ENCODE results near the gene MAST2. TPM values are rescaled to one million over a fixed set of nuclear protein-coding genes. Genes with fewer than 3 reads are reported as not detected.

Gene MAST2
- total RNA-seq, 1 donor from 2014 or later, result 33.4 TPM

DNA sequence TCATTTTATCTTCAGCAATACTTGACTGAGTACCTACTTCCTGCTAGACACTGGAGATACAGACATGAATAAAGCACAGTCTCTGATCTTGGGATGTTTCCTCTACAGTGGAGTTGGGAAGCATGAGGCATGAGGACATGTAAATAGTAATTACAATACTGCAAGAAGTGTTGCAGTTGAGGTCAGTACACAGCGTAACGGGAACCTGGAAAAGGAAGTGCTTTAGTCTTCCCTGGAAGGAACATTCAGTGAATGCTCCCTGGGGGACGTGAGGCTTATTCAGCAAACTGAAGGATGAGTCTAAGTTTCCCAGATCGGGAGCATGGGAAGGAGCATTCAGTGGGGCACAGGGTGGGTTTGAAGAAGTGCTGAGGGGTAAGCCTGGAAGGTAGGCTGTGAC is 216.6 kb downstream of the MAST2 start:
- Mint-ChIP-seq H3K36me3 (ENCODE audit: low read depth) (peaks cover 12% of the 10 kb centered on the region), H3K27ac (no peak overlapping the region)
- no peak for DNase-seq (ENCODE audit: low spot score)

DNA sequence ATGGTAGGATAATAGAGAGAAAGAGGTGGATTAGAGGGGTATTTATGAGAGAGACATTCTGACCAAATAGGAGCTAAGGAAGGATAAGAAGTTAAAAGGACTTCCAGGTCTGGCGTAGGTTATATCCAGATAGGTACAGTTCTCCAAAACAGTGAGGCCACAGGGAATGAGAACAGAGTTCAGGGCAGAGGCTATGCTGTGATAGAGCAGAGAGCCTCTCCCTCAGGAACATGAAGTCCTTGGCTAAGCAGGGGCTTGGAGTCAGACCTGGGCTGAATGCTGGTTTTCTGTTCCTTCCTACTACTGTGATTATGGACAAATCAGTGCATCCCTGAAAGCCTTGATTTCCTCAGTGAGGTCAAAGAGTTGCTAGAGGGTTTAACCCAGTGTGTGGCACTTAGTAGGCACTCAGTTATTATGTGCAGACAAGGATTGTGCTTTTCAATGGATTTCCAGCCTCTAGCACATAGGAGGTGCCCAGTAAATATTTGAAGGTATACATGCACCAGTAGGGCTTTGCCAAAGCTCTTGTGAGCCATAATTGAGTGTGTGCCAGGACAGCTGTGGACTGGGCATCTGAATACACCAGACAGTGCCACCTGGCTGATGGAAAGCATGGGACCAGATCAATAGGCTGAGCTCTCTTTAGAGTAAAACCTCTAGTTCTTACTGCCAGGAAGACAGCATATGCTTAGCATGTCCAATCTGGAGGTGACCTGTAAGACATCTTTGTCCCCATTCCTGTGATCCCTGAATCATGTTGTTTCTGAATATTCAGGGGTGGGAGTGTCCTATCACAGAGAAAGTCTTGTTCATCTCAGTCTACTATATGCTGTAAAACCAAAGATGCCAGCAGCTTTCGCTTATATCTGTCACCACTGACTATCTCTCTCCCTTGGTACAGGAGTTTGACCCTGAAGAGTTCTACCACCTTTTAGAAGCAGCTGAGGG is 217.9 kb downstream of the MAST2 start:
- Mint-ChIP-seq H3K27me3 (ENCODE audit: low read depth) (no peaks in the 10 kb centered on the region), H3K4me3 (ENCODE audit: low read depth) (no peak overlapping the region), H3K4me1 (ENCODE audit: low read depth) (no peaks in the 10 kb centered on the region), H3K27ac (no peak overlapping the region), H3K36me3 (ENCODE audit: low read depth) (peaks cover 9% of the 10 kb centered on the region), H3K9me3 (no peaks in the 10 kb centered on the region)
- intact Hi-C loops (cut with micrococcal nuclease), result no loop called here
- no peak for DNase-seq (ENCODE audit: low spot score)

More for the DNA sequence above, 216.6 kb downstream of the MAST2 start:
- Mint-ChIP-seq H3K27me3 (ENCODE audit: low read depth) (no peaks in the 10 kb centered on the region), H3K9me3 (no peaks in the 10 kb centered on the region), H3K4me1 (ENCODE audit: low read depth) (no peaks in the 10 kb centered on the region), H3K4me3 (ENCODE audit: low read depth) (no peak overlapping the region)
- intact Hi-C loops (cut with micrococcal nuclease), result no loop called here

DNA sequence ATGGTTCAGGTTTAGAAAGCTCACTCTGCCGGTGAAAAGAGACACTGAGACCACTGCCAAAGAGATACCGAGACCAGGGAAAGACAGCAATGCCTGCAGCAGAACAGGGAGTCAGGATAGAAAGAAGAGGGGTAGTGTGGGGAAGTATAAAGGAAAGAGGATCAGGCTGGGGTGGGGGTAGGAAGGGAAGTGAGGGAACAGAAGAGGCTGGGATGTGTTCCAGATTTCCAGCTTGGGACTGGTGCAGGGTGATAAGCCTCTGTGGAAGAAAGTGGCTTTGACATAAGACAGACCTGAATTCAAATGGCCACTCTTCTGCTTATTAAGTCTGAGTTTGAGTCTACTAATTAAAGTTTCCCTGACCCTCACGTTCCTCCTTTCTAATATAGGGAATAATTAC is 223.1 kb downstream of the MAST2 start:
- Mint-ChIP-seq H3K4me1 (ENCODE audit: low read depth) (no peaks in the 10 kb centered on the region), H3K36me3 (ENCODE audit: low read depth) (peaks cover 15% of the 10 kb centered on the region), H3K27me3 (ENCODE audit: low read depth) (no peaks in the 10 kb centered on the region), H3K27ac (no peak overlapping the region), H3K9me3 (no peaks in the 10 kb centered on the region), H3K4me3 (ENCODE audit: low read depth) (no peak overlapping the region)
- intact Hi-C loops (cut with micrococcal nuclease), result no loop called here
- DNase-seq (ENCODE audit: low spot score), result no peak

DNA sequence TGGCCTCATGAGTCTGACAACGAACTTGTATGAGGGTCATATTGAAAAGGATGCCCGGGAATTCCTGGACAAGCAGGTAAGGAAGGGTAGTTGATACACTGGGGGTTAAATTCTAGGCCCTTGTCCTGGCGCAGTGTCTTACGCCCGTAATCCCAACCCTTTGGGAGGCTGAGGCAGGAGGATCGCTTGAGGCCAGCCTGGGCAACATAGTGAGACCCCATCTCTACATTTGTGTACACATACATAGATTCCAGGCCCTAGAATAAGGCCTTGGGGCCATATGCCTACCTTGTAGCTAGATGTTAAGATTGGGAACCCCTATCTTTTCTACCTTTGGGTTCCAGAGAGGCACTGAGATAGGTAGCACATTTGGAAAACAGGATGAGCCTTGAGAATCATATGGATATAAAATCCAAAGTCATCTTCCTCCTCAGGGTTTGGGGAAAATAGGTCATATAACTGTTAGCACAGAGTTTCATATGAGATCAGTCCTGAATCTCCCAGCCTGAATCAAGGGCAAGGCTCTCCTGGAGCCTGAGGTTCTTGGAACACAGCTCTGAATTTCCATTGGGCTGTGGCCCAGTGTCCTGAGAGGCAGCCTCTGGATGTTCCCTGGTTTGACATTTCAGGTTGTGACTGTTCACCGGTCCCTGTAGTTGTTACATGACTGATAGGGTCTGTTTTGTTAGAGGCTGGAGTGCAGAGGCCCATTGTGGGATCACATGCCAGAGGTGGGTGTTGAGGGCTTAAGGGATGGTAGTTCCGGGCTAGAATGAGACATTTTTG is 224.6 kb downstream of the MAST2 start:
- no peak overlapping the region for H3K4me3 Mint-ChIP-seq (ENCODE audit: low read depth)
- intact Hi-C loops (cut with micrococcal nuclease), result no loop called here
- peaks cover 15% of the 10 kb centered on the region for H3K36me3 Mint-ChIP-seq (ENCODE audit: low read depth)
- H3K9me3 Mint-ChIP-seq, result no peaks in the 10 kb centered on the region
- no peak overlapping the region for H3K27ac Mint-ChIP-seq
- no peak for DNase-seq (ENCODE audit: low spot score)
- no peaks in the 10 kb centered on the region for H3K4me1 Mint-ChIP-seq (ENCODE audit: low read depth)
- no peaks in the 10 kb centered on the region for H3K27me3 Mint-ChIP-seq (ENCODE audit: low read depth)

DNA sequence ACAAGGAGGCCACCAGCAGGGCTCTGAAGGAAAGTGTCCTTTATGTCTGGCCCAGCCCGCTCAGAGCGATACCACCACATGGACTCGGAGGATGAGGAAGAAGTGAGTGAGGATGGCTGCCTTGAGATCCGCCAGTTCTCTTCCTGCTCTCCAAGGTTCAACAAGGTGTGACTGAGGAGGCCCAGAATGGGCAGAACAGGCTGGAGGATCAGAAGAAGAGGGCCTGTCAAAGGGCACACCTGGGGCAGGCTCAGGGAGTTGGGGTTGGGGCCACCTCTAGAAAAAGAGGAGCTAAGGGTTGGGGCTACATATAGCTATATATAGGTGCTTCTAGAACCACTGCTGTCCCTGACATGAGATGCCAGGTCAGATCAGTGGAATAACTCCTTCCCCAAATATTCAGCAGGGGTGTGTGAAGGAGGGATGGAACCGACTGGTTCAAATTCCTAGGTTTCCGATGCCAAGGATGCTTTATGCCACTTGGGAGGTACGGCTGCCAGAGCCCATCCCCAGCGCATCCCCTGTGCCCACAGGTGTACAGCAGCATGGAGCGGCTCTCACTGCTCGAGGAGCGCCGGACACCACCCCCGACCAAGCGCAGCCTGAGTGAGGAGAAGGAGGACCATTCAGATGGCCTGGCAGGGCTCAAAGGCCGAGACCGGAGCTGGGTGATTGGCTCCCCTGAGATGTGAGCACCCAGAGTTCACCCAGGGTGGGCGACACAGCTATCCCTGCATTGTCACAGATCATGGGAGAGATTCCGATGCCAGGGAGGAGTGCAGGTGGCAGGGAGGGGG is 226.9 kb downstream of the MAST2 start:
- Mint-ChIP-seq H3K9me3 (no peaks in the 10 kb centered on the region), H3K27ac (no peak overlapping the region), H3K4me1 (ENCODE audit: low read depth) (no peaks in the 10 kb centered on the region), H3K27me3 (ENCODE audit: low read depth) (no peaks in the 10 kb centered on the region), H3K36me3 (ENCODE audit: low read depth) (peaks cover 6% of the 10 kb centered on the region), H3K4me3 (ENCODE audit: low read depth) (no peak overlapping the region)
- no peak for DNase-seq (ENCODE audit: low spot score)
- intact Hi-C loops (cut with micrococcal nuclease), result no loop called here

DNA sequence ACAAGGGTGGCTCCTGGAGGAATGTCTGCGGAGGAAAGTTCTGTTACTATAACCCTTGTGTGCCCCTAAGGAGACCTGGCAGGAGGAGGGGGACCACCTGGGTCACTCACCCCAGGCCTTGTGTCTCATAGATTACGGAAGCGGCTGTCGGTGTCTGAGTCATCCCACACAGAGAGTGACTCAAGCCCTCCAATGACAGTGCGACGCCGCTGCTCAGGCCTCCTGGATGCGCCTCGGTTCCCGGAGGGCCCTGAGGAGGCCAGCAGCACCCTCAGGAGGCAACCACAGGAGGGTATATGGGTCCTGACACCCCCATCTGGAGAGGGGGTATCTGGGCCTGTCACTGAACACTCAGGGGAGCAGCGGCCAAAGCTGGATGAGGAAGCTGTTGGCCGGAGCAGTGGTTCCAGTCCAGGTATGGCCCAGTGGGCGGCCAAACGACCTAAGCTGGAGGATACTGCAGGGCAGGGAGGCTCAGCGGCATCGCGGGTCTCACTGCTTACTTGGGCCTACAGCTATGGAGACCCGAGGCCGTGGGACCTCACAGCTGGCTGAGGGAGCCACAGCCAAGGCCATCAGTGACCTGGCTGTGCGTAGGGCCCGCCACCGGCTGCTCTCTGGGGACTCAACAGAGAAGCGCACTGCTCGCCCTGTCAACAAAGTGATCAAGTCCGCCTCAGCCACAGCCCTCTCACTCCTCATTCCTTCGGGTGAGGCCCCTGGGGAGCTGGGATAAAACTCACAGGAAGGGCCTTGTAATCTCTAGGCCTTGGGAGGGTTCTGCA is 227.7 kb downstream of the MAST2 start:
- no peak overlapping the region for H3K27ac Mint-ChIP-seq
- H3K4me1 Mint-ChIP-seq (ENCODE audit: low read depth), result no peaks in the 10 kb centered on the region
- no peaks in the 10 kb centered on the region for H3K27me3 Mint-ChIP-seq (ENCODE audit: low read depth)
- peaks cover 6% of the 10 kb centered on the region for H3K36me3 Mint-ChIP-seq (ENCODE audit: low read depth)
- no peaks in the 10 kb centered on the region for H3K9me3 Mint-ChIP-seq
- intact Hi-C loops (cut with micrococcal nuclease), result no loop called here
- DNase-seq (ENCODE audit: low spot score), result no peak
- no peak overlapping the region for H3K4me3 Mint-ChIP-seq (ENCODE audit: low read depth)

DNA sequence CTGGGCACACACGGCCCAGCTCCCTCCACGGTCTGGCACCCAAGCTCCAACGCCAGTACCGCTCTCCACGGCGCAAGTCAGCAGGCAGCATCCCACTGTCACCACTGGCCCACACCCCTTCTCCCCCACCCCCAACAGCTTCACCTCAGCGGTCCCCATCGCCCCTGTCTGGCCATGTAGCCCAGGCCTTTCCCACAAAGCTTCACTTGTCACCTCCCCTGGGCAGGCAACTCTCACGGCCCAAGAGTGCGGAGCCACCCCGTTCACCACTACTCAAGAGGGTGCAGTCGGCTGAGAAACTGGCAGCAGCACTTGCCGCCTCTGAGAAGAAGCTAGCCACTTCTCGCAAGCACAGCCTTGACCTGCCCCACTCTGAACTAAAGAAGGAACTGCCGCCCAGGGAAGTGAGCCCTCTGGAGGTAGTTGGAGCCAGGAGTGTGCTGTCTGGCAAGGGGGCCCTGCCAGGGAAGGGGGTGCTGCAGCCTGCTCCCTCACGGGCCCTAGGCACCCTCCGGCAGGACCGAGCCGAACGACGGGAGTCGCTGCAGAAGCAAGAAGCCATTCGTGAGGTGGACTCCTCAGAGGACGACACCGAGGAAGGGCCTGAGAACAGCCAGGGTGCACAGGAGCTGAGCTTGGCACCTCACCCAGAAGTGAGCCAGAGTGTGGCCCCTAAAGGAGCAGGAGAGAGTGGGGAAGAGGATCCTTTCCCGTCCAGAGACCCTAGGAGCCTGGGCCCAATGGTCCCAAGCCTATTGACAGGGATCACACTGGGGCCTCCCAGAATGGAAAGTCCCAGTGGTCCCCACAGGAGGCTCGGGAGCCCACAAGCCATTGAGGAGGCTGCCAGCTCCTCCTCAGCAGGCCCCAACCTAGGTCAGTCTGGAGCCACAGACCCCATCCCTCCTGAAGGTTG is 231.4 kb downstream of the MAST2 start:
- H3K4me3 Mint-ChIP-seq (ENCODE audit: low read depth), result no peak overlapping the region
- H3K4me1 Mint-ChIP-seq (ENCODE audit: low read depth), result no peaks in the 10 kb centered on the region
- H3K27me3 Mint-ChIP-seq (ENCODE audit: low read depth), result no peaks in the 10 kb centered on the region
- H3K36me3 Mint-ChIP-seq (ENCODE audit: low read depth), result peaks cover 2% of the 10 kb centered on the region
- no peak for DNase-seq (ENCODE audit: low spot score)
- H3K9me3 Mint-ChIP-seq, result no peaks in the 10 kb centered on the region
- intact Hi-C loops (cut with micrococcal nuclease), result no loop called here
- H3K27ac Mint-ChIP-seq, result no peak overlapping the region

DNA sequence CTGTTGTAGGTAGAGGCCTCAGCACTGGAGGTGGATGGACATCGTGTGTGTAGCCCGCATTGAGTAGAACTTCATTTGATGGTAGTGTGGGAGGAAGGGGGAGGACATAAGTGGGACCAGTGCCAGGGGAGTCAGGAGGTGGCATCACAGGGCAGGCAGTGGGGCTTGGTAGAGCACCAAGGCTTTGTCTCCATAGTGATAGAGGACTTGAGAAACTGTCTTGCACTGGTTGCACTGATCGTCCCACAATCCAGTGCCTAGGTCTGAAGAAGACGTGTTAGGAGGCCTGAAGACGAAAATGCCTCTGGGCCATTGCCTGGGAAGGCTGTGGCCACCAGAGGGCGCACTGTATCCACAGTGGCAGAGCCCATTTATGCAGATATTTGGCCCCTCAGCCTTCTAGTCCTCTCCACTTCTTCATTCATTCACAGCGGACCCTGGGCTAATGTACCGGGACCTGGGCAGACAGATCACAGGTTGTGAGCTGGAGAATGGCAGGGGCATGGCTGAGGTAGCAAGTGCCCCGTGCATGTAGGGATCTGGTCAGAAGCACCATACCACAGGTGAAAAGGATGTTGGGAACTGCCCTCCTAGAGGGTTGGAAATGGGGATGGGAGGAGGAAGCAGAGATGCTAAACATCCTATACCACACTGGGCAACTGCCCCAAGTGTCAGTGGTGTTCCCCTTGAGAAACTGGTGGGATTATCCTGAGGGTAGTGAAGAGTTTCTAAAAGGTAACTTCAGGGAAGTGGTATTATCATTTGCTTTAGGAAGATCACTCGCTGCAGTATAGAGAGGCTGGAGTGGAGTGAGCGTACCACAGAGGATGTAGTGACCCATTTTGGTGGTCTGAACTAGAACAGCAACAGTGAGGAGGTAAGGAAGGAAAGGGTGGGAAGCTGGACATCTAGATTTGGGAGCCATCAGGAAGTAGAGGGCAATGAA is 233.8 kb downstream of the MAST2 start:
- H3K4me1 Mint-ChIP-seq (ENCODE audit: low read depth), result no peaks in the 10 kb centered on the region
- no peak overlapping the region for H3K4me3 Mint-ChIP-seq (ENCODE audit: low read depth)
- intact Hi-C loops (cut with micrococcal nuclease), result loop anchor here (1.0 kb wide), 2 partner anchors 142 to 186 kb away; no protein-coding TSS in a partner anchor
- DNase-seq (ENCODE audit: low spot score), result peak; percentile 71
- H3K9me3 Mint-ChIP-seq, result no peaks in the 10 kb centered on the region
- H3K27me3 Mint-ChIP-seq (ENCODE audit: low read depth), result no peaks in the 10 kb centered on the region
- no peaks in the 10 kb centered on the region for H3K36me3 Mint-ChIP-seq (ENCODE audit: low read depth)
- no peak overlapping the region for H3K27ac Mint-ChIP-seq

DNA sequence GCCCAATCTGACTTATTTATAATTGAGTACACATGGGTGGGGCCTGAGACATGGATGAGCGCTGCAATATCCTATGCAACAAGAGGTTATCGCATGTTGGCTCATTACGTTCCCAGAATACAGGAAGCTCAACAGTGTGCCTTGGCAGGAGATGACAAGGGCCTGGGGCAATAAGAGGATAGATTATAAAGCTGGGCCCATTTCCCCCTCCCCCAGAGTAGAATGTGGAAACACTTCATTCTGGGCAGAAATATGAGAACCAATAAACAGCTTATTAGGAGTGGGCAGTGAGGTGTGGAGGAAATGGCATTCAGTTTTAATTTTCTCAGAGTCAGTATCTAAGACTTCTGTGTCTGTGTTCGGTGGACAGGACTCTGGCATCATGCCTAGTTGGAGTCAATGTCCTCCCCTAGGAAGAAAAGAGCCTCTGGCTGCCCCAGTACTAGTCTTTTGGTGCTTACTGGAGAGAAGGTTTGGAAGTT is 236.2 kb downstream of the MAST2 start:
- intact Hi-C loops (cut with micrococcal nuclease), result no loop called here
- peaks cover 4% of the 10 kb centered on the region for H3K4me1 Mint-ChIP-seq (ENCODE audit: low read depth)
- no peaks in the 10 kb centered on the region for H3K9me3 Mint-ChIP-seq
- H3K27ac Mint-ChIP-seq, result no peak overlapping the region
- H3K27me3 Mint-ChIP-seq (ENCODE audit: low read depth), result no peaks in the 10 kb centered on the region
- no peak for DNase-seq (ENCODE audit: low spot score)
- no peak overlapping the region for H3K4me3 Mint-ChIP-seq (ENCODE audit: low read depth)
- no peaks in the 10 kb centered on the region for H3K36me3 Mint-ChIP-seq (ENCODE audit: low read depth)

DNA sequence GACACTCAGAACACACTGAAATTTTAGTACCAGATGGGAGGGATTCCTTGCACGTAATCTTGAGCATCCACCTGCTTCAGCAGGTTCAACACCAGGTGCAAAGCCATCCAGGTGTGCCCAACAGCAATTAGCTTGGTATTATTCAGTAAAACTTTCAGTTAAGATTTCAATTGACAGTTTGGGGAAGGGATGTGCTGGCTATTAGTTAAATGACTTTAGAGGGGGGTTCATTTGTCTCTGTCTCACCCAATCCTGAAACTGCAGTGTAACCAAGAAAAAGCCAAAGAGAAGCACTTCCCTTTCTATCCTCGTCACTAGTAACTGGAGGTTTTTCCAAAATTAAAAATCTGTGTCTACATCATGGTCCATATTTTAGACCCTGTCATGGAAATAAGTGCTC is 238.1 kb downstream of the MAST2 start:
- Mint-ChIP-seq H3K27me3 (ENCODE audit: low read depth) (no peaks in the 10 kb centered on the region), H3K4me3 (ENCODE audit: low read depth) (no peak overlapping the region), H3K9me3 (no peaks in the 10 kb centered on the region), H3K36me3 (ENCODE audit: low read depth) (no peaks in the 10 kb centered on the region), H3K27ac (no peak overlapping the region), H3K4me1 (ENCODE audit: low read depth) (peaks cover 4% of the 10 kb centered on the region)
- intact Hi-C loops (cut with micrococcal nuclease), result no loop called here
- no peak for DNase-seq (ENCODE audit: low spot score)

Measured in activated T-helper 2 cell treated with anti-CD3 and anti-CD28 coated beads, Interferon-gamma antibody, Interleukin-2, Interleukin-4, amounts not matched to agents 10 μg/mL and 5 μg/mL and 100 μg/mL, durations not matched to agents 14 hours and 24 hours and 36 hours (primary cell).